ENCODE measurements around the gene PCSK2.

The PCSK2 gene

GRCh38 chr20:17372806-17373440, 146.1 kb downstream of the PCSK2 start:
- no peaks in the 10 kb centered on the region for H3K79me2 ChIP-seq (ENCODE audit: control insufficient read depth, low read length)
- no peaks in the 10 kb centered on the region for H3F3A ChIP-seq (ENCODE audit: control insufficient read depth, insufficient read depth)
- no peaks in the 10 kb centered on the region for H4K20me1 ChIP-seq (ENCODE audit: control insufficient read depth, insufficient read depth, low read depth, low read length)
- TF ChIP-seq EZH2phosphoT487 (IDR thresholded peaks at IDR 0.05; ENCODE audit: borderline replicate concordance, low read length), result no peak
- TF ChIP-seq, protein P1, sequence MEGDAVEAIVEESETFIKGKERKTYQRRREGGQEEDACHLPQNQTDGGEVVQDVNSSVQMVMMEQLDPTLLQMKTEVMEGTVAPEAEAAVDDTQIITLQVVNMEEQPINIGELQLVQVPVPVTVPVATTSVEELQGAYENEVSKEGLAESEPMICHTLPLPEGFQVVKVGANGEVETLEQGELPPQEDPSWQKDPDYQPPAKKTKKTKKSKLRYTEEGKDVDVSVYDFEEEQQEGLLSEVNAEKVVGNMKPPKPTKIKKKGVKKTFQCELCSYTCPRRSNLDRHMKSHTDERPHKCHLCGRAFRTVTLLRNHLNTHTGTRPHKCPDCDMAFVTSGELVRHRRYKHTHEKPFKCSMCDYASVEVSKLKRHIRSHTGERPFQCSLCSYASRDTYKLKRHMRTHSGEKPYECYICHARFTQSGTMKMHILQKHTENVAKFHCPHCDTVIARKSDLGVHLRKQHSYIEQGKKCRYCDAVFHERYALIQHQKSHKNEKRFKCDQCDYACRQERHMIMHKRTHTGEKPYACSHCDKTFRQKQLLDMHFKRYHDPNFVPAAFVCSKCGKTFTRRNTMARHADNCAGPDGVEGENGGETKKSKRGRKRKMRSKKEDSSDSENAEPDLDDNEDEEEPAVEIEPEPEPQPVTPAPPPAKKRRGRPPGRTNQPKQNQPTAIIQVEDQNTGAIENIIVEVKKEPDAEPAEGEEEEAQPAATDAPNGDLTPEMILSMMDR (IDR thresholded peaks at IDR 0.05; ENCODE audit: low read depth, low read length, poor library complexity, severe bottlenecking), result no peak
- no peaks in the 10 kb centered on the region for H3K9me2 ChIP-seq (replicated peaks; ENCODE audit: control insufficient read depth, low read length)
- H3K9me3 ChIP-seq (ENCODE audit: control insufficient read depth, insufficient read depth, low read length), result no peaks in the 10 kb centered on the region
- H3K36me3 ChIP-seq (ENCODE audit: control insufficient read depth, low read length), result no peaks in the 10 kb centered on the region
- H3K4me2 ChIP-seq (ENCODE audit: low read length), result no peak overlapping the region
- no peaks in the 10 kb centered on the region for H3K4me1 ChIP-seq (ENCODE audit: control insufficient read depth, low read length)
- H3K27ac ChIP-seq (ENCODE audit: low read depth, low read length), result no peak overlapping the region
- no peaks in the 10 kb centered on the region for H3K27me3 ChIP-seq (ENCODE audit: control insufficient read depth, low read length)
- H3K4me3 ChIP-seq (ENCODE audit: low read length), result no peak overlapping the region

GRCh38 chr20:17374086-17374485, 147.2 kb downstream of the PCSK2 start:
- TF ChIP-seq, protein P1 (IDR thresholded peaks at IDR 0.05; ENCODE audit: low read depth, low read length, poor library complexity, severe bottlenecking), result no peak
- no peak for TF ChIP-seq EZH2phosphoT487 (IDR thresholded peaks at IDR 0.05; ENCODE audit: borderline replicate concordance, low read length)
- Histone ChIP-seq H3K9me2 (replicated peaks; ENCODE audit: control insufficient read depth, low read length) (no peaks in the 10 kb centered on the region), H3K4me2 (ENCODE audit: low read length) (no peak overlapping the region), H3F3A (ENCODE audit: control insufficient read depth, insufficient read depth) (no peaks in the 10 kb centered on the region), H3K79me2 (ENCODE audit: control insufficient read depth, low read length) (no peaks in the 10 kb centered on the region), H3K27ac (ENCODE audit: low read depth, low read length) (no peak overlapping the region), H4K20me1 (ENCODE audit: control insufficient read depth, insufficient read depth, low read depth, low read length) (no peaks in the 10 kb centered on the region), H3K4me3 (ENCODE audit: low read length) (no peak overlapping the region), H3K36me3 (ENCODE audit: control insufficient read depth, low read length) (no peaks in the 10 kb centered on the region), H3K9me3 (ENCODE audit: control insufficient read depth, insufficient read depth, low read length) (no peaks in the 10 kb centered on the region), H3K4me1 (ENCODE audit: control insufficient read depth, low read length) (no peaks in the 10 kb centered on the region), H3K27me3 (ENCODE audit: control insufficient read depth, low read length) (no peaks in the 10 kb centered on the region)

DNA sequence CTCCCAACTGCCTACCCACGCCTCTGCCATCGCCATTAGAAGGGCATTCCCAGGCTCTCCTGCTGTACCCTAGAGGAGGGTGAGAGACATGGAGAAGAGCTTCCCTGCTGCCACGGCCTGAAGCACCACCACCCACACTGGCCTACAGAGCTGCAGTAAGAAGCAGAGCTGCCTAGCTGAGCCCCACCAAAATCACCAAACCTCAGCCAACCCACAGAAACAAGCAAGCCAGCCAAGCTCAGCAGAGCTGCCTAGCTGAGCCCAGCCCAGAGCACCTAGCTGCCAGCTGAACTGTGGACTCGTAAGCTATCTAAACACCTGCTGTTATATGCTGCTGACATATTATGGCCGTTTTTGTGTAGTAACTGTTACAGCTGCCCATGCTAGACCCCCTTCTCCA, 149.2 kb downstream of the PCSK2 start:
- Histone ChIP-seq H4K20me1 (ENCODE audit: control insufficient read depth, insufficient read depth, low read depth, low read length) (no peaks in the 10 kb centered on the region), H3K27me3 (ENCODE audit: control insufficient read depth, low read length) (no peaks in the 10 kb centered on the region), H3K9me2 (replicated peaks; ENCODE audit: control insufficient read depth, low read length) (no peaks in the 10 kb centered on the region), H3K4me1 (ENCODE audit: control insufficient read depth, low read length) (no peaks in the 10 kb centered on the region), H3K27ac (ENCODE audit: low read depth, low read length) (no peak overlapping the region), H3F3A (ENCODE audit: control insufficient read depth, insufficient read depth) (no peaks in the 10 kb centered on the region), H3K36me3 (ENCODE audit: control insufficient read depth, low read length) (no peaks in the 10 kb centered on the region), H3K79me2 (ENCODE audit: control insufficient read depth, low read length) (no peaks in the 10 kb centered on the region), H3K9me3 (ENCODE audit: control insufficient read depth, insufficient read depth, low read length) (no peaks in the 10 kb centered on the region), H3K4me2 (ENCODE audit: low read length) (no peak overlapping the region), H3K4me3 (ENCODE audit: low read length) (no peak overlapping the region)
- no peak for TF ChIP-seq EZH2phosphoT487 (IDR thresholded peaks at IDR 0.05; ENCODE audit: borderline replicate concordance, low read length)
- TF ChIP-seq, protein P1 (IDR thresholded peaks at IDR 0.05; ENCODE audit: low read depth, low read length, poor library complexity, severe bottlenecking), result no peak
